WTC11 (cell line): Measurements from ENCODE around the gene TXNRD2. TPM values are rescaled to one million over a fixed set of nuclear protein-coding genes. Genes with fewer than 3 reads are reported as not detected.

Experiments
- ATAC-seq: fragments of 200-7000 bp; cut with Tn5 transposase; 2 replicates; pipeline ENCODE4 v1.10.0; 2021; ENCODE audit warnings: mild to moderate bottlenecking, moderate library complexity
- CTCF ChIA-PET: fragments of 300-600 bp; sonication (Branson Sonifier 250); formaldehyde crosslinking; loops from one replicate; lab custom pipeline; 2021; ENCODE audit warnings: antibody characterized with exemption; lab: Charles Lee
- POLR2A ChIA-PET: fragments of 350-600 bp; sonication (Branson Sonifier 250); formaldehyde crosslinking; loops from one replicate; lab custom pipeline; 2021; ENCODE audit warnings: antibody characterized with exemption; lab: Charles Lee
- DNase-seq: peaks from one replicate; pipeline ENCODE4 v3.0.0; 2021; ENCODE audit warnings: low spot score
- H3K27ac Mint-ChIP-seq: 2 replicates; pipeline ENCODE4 v1.8.0; 2021; ENCODE audit warnings: mixed read lengths
- H3K27me3 Mint-ChIP-seq: 2 replicates; pipeline ENCODE4 v1.8.0; 2021; ENCODE audit warnings: low read depth, mild to moderate bottlenecking, moderate library complexity, mixed read lengths
- H3K36me3 Mint-ChIP-seq: 2 replicates; pipeline ENCODE4 v1.8.0; 2021; ENCODE audit warnings: mixed read lengths
- H3K4me1 Mint-ChIP-seq: 2 replicates; pipeline ENCODE4 v1.8.0; 2022; ENCODE audit warnings: mixed read lengths
- H3K4me3 Mint-ChIP-seq: 2 replicates; pipeline ENCODE4 v1.8.0; 2021; ENCODE audit warnings: mild to moderate bottlenecking, moderate library complexity, mixed read lengths
- H3K9me3 Mint-ChIP-seq: 2 replicates; pipeline ENCODE4 v1.8.0; 2021; ENCODE audit warnings: mixed read lengths
- ATF2 ChIP-seq: sonication (generic); formaldehyde crosslinking; IDR thresholded peaks from 2 replicates; pipeline ENCODE4 v1.8.1; 2022; ENCODE audit warnings: low read depth, missing genetic modification reagents, borderline replicate concordance
- CREB1 ChIP-seq: sonication (generic); formaldehyde crosslinking; IDR thresholded peaks from 2 replicates; pipeline ENCODE4 v1.8.0; 2023; ENCODE audit warnings: mild to moderate bottlenecking, missing genetic modification reagents
- ETV6 ChIP-seq: sonication (generic); formaldehyde crosslinking; IDR thresholded peaks from 2 replicates; pipeline ENCODE4 v1.8.1; 2022; ENCODE audit warnings: mild to moderate bottlenecking, missing genetic modification reagents
- FOXJ3 ChIP-seq: sonication (generic); formaldehyde crosslinking; IDR thresholded peaks from 2 replicates; pipeline ENCODE4 v1.9.0; 2021; ENCODE audit warnings: missing genetic modification reagents, mild to moderate bottlenecking, borderline replicate concordance
- GABPB1 ChIP-seq: sonication (generic); formaldehyde crosslinking; IDR thresholded peaks from 2 replicates; pipeline ENCODE4 v1.8.1; 2023; ENCODE audit warnings: mild to moderate bottlenecking, missing genetic modification reagents
- IRF1 ChIP-seq: sonication (generic); formaldehyde crosslinking; IDR thresholded peaks from 2 replicates; pipeline ENCODE4 v1.8.0; 2023; ENCODE audit warnings: missing genetic modification reagents
- KAT7 ChIP-seq: sonication (generic); formaldehyde crosslinking; IDR thresholded peaks from 2 replicates; pipeline ENCODE4 v1.8.1; 2023; ENCODE audit warnings: missing genetic modification reagents, mild to moderate bottlenecking, borderline replicate concordance
- NFATC4 ChIP-seq: fragments of 250-450 bp; sonication (Bioruptor Pico); IDR thresholded peaks from 2 replicates; pipeline ENCODE4 v1.9.0; 2021; ENCODE audit warnings: mild to moderate bottlenecking
- NFE2L1 ChIP-seq: sonication (generic); formaldehyde crosslinking; IDR thresholded peaks from 2 replicates; pipeline ENCODE4 v1.8.1; 2023; ENCODE audit warnings: missing genetic modification reagents
- NFYB ChIP-seq: sonication (generic); formaldehyde crosslinking; conservative IDR thresholded peaks from 2 replicates; pipeline ENCODE4 v1.8.0; 2022; ENCODE audit warnings: low read depth, missing genetic modification reagents
- RELA ChIP-seq: sonication (generic); formaldehyde crosslinking; IDR thresholded peaks from 2 replicates; pipeline ENCODE4 v1.8.1; 2022; ENCODE audit warnings: missing genetic modification reagents, mild to moderate bottlenecking, borderline replicate concordance
- RORB ChIP-seq: fragments of 250-450 bp; sonication (Bioruptor Pico); IDR thresholded peaks from 2 replicates; pipeline ENCODE4 v1.9.0; 2021; ENCODE audit warnings: mild to moderate bottlenecking
- SMAD3 ChIP-seq: sonication (generic); formaldehyde crosslinking; IDR thresholded peaks from 2 replicates; pipeline ENCODE4 v1.8.0; 2022; ENCODE audit warnings: missing genetic modification reagents, mild to moderate bottlenecking, borderline replicate concordance
- SP1 ChIP-seq: sonication (generic); formaldehyde crosslinking; conservative IDR thresholded peaks from 2 replicates; pipeline ENCODE4 v1.8.1; 2022; ENCODE audit warnings: missing genetic modification reagents
- STAT6 ChIP-seq: sonication (generic); formaldehyde crosslinking; conservative IDR thresholded peaks from 2 replicates; pipeline ENCODE4 v1.8.1; 2023; ENCODE audit warnings: mild to moderate bottlenecking, low read depth, missing genetic modification reagents, moderate library complexity
- TCF7 ChIP-seq: sonication (generic); formaldehyde crosslinking; IDR thresholded peaks from 2 replicates; pipeline ENCODE4 v1.8.0; 2022; ENCODE audit warnings: mild to moderate bottlenecking, low read depth, missing genetic modification reagents, moderate library complexity
- TEAD4 ChIP-seq: sonication (generic); formaldehyde crosslinking; IDR thresholded peaks from 2 replicates; pipeline ENCODE4 v1.8.0; 2022; ENCODE audit warnings: mild to moderate bottlenecking, missing genetic modification reagents
- ZNF121 ChIP-seq: sonication (generic); formaldehyde crosslinking; IDR thresholded peaks from 2 replicates; pipeline ENCODE4 v1.8.0; 2023; ENCODE audit warnings: missing genetic modification reagents
- ZNF281 ChIP-seq: sonication (generic); formaldehyde crosslinking; IDR thresholded peaks from 2 replicates; pipeline ENCODE4 v1.8.0; 2023; ENCODE audit warnings: mild to moderate bottlenecking, missing genetic modification reagents
- ZNF317 ChIP-seq: sonication (generic); formaldehyde crosslinking; IDR thresholded peaks from 2 replicates; pipeline ENCODE4 v1.8.1; 2023; ENCODE audit warnings: low read depth, mild to moderate bottlenecking, moderate library complexity, missing genetic modification reagents, borderline replicate concordance
- total RNA-seq: library from RNA; stranded (reverse); gene quantifications from 3 replicates; pipeline ENCODE4 v1.2.3, GENCODE V29; 2021
- TF ChIP-seq, protein P1 (sequence below): sonication (generic); formaldehyde crosslinking; IDR thresholded peaks from 2 replicates; pipeline ENCODE4 v1.8.1; 2023; ENCODE audit warnings: mild to moderate bottlenecking, missing genetic modification reagents
- TF ChIP-seq, protein P2 (sequence below): sonication (generic); formaldehyde crosslinking; IDR thresholded peaks from 2 replicates; pipeline ENCODE4 v1.8.1; 2023; ENCODE audit warnings: mild to moderate bottlenecking, missing genetic modification reagents, moderate library complexity
- TF ChIP-seq, protein P3 (sequence below): sonication (generic); formaldehyde crosslinking; IDR thresholded peaks from 2 replicates; pipeline ENCODE4 v1.8.1; 2022; ENCODE audit warnings: missing genetic modification reagents, borderline replicate concordance

Gene TXNRD2
- total RNA-seq, 1 experiment from 2014 or later, result 15.9 TPM

DNA sequence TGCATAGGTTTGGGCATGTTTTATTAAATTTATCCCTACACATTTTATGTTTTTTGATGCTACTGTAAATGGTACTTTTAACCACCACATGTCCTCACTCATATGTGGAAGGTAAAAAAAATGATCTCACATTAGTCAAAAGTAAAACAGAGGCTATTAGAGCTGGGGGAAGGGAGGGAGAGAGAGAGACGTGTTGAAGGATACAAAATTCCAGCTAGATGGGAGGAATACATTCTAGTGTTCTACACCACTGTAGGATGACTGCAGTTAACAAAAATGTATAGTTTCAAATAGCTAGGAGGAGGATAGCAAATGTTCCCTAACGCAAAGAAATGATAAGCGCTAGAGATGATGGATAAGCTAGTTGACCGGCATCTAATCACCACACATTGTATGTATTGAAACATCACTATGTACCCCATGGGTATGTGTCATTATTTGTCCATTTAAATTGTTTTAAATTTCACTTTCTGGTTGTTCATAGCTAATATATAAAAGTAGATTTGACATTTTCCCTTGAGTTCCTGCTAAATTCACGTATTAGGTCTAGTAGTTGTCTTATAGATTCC lies 77.0 kb downstream of the TXNRD2 start (continued):
- no peak for TF ChIP-seq STAT6
- TF ChIP-seq SP1, result no peak
- no peak for TF ChIP-seq SMAD3 (CRISPR knock-in tag)
- no peak for TF ChIP-seq ETV6
- no peak for TF ChIP-seq TEAD4 (CRISPR knock-in tag)
- no peak for TF ChIP-seq ZNF121 (CRISPR knock-in tag)
- TF ChIP-seq, protein P1, sequence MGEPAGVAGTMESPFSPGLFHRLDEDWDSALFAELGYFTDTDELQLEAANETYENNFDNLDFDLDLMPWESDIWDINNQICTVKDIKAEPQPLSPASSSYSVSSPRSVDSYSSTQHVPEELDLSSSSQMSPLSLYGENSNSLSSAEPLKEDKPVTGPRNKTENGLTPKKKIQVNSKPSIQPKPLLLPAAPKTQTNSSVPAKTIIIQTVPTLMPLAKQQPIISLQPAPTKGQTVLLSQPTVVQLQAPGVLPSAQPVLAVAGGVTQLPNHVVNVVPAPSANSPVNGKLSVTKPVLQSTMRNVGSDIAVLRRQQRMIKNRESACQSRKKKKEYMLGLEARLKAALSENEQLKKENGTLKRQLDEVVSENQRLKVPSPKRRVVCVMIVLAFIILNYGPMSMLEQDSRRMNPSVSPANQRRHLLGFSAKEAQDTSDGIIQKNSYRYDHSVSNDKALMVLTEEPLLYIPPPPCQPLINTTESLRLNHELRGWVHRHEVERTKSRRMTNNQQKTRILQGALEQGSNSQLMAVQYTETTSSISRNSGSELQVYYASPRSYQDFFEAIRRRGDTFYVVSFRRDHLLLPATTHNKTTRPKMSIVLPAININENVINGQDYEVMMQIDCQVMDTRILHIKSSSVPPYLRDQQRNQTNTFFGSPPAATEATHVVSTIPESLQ (CRISPR knock-in tag), result no peak
- TF ChIP-seq IRF1 (CRISPR knock-in tag), result no peak
- TF ChIP-seq RELA (CRISPR knock-in tag), result no peak
- no peak for TF ChIP-seq GABPB1 (CRISPR knock-in tag)
- TF ChIP-seq KAT7 (CRISPR knock-in tag), result no peak
- TF ChIP-seq, protein P2, sequence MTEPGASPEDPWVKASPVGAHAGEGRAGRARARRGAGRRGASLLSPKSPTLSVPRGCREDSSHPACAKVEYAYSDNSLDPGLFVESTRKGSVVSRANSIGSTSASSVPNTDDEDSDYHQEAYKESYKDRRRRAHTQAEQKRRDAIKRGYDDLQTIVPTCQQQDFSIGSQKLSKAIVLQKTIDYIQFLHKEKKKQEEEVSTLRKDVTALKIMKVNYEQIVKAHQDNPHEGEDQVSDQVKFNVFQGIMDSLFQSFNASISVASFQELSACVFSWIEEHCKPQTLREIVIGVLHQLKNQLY (CRISPR knock-in tag), result no peak
- TF ChIP-seq FOXJ3 (CRISPR knock-in tag), result no peak

DNA sequence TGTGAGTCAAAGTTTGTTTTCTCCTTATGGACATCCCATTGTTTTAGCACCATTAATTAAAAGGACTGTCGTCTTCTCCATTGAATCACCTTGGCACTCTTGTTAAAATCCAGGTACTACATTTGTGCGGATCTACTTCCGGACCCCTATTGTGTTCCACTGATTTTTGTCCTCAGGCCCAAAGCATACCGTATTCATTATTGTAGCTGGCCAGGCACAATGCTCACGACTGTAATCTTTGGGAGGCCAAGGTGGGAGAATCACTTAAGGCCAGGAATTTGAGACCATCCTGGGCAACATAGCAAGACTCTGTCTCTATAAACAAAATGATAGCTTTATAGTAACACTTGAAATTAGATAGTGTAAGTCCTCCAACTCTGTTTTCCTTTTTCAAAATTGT lies 78.0 kb downstream of the TXNRD2 start:
- no peak overlapping the region for H3K4me3 Mint-ChIP-seq
- TF ChIP-seq CREB1 (CRISPR knock-in tag), result no peak
- no peak for TF ChIP-seq TCF7
- TF ChIP-seq ZNF281, result no peak
- no peak for TF ChIP-seq ZNF317 (CRISPR knock-in tag)
- TF ChIP-seq, protein P3, sequence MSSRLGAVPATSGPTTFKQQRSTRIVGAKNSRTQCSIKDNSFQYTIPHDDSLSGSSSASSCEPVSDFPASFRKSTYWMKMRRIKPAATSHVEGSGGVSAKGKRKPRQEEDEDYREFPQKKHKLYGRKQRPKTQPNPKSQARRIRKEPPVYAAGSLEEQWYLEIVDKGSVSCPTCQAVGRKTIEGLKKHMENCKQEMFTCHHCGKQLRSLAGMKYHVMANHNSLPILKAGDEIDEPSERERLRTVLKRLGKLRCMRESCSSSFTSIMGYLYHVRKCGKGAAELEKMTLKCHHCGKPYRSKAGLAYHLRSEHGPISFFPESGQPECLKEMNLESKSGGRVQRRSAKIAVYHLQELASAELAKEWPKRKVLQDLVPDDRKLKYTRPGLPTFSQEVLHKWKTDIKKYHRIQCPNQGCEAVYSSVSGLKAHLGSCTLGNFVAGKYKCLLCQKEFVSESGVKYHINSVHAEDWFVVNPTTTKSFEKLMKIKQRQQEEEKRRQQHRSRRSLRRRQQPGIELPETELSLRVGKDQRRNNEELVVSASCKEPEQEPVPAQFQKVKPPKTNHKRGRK (CRISPR knock-in tag), result no peak
- no peak for TF ChIP-seq ATF2 (CRISPR knock-in tag)
- TF ChIP-seq NFE2L1, result no peak
- TF ChIP-seq RORB (CRISPR knock-in tag), result no peak
- TF ChIP-seq NFYB (CRISPR knock-in tag), result no peak
- no peak for TF ChIP-seq NFATC4 (CRISPR knock-in tag)
- POLR2A ChIA-PET, result interaction anchor here (2.0 kb wide), 1 partner anchor 10 kb away, joined by 4 read pairs; no protein-coding TSS in a partner anchor
- no peaks in the 10 kb centered on the region for H3K36me3 Mint-ChIP-seq
- H3K9me3 Mint-ChIP-seq, result no peaks in the 10 kb centered on the region
- DNase-seq (no peak), ATAC-seq (no peak)
- no peaks in the 10 kb centered on the region for H3K27me3 Mint-ChIP-seq
- H3K27ac Mint-ChIP-seq, result no peak overlapping the region
- H3K4me1 Mint-ChIP-seq, result peaks cover 9% of the 10 kb centered on the region
- CTCF ChIA-PET, result no interaction called here
